HEK293 (cell line): ENCODE data around the gene DTL.

Experiments
- CTCF ChIA-PET: fragments of 350-600 bp; formaldehyde crosslinking; extraction: SDS; loops from one replicate; lab custom pipeline; 2021; ENCODE audit warnings: antibody characterized with exemption; lab: Yijun Ruan, JAX
- POLR2A ChIA-PET: fragments of 300-600 bp; formaldehyde crosslinking; extraction: SDS; loops from one replicate; lab custom pipeline; 2020; ENCODE audit warnings: antibody characterized with exemption, inconsistent platforms; lab: Yijun Ruan, JAX
- H3K27ac ChIP-seq: fragments of 200-500 bp; sonication (Bioruptor generic); 2 replicates; pipeline ENCODE4 v1.5.1; 2014; ENCODE audit warnings: low read depth, low read length, control low read depth, inconsistent platforms; ENCODE audit errors: extremely low read depth
- H3K36me3 ChIP-seq, 2 experiments: fragments of 200-500 bp in 1 of 2; sonication (Bioruptor generic) in 1 of 2; 1 replicate in 1 of 2; 2 replicates in 1 of 2; pipeline ENCODE4 v1.5.1; 2014 to 2017; ENCODE audit warnings: inconsistent platforms in 2 of 2, low read length in 2 of 2; ENCODE audit not compliant: control insufficient read depth in 2 of 2, insufficient read depth in 1 of 2
- H3K4me1 ChIP-seq: fragments of 200-500 bp; sonication (Bioruptor generic); 2 replicates; pipeline ENCODE4 v1.5.1; 2014; ENCODE audit warnings: mild to moderate bottlenecking, low read length, inconsistent platforms; ENCODE audit not compliant: control insufficient read depth, insufficient read depth
- H3K4me3 ChIP-seq: 2 replicates; pipeline ENCODE4 v1.5.1; 2011; ENCODE audit warnings: low read depth, mild to moderate bottlenecking, control low read depth, low read length, moderate library complexity
- H3K9me3 ChIP-seq: fragments of 200-500 bp; sonication (Bioruptor generic); 2 replicates; pipeline ENCODE4 v1.5.1; 2014; ENCODE audit warnings: low read depth, low read length, inconsistent platforms; ENCODE audit not compliant: control insufficient read depth, insufficient read depth
- GLIS2 ChIP-seq: fragments of 450-650 bp; formaldehyde crosslinking; IDR thresholded peaks from 2 replicates; pipeline ENCODE4 v1.5.1; 2016; ENCODE audit warnings: missing biosample characterization, missing genetic modification characterization
- KLF9 ChIP-seq: fragments of 450-650 bp; formaldehyde crosslinking; IDR thresholded peaks from 2 replicates; pipeline ENCODE4 v1.5.1; 2016; ENCODE audit warnings: missing biosample characterization, missing genetic modification characterization, low read depth
- ZFP41 ChIP-seq: fragments of 450-650 bp; formaldehyde crosslinking; IDR thresholded peaks from 2 replicates; pipeline ENCODE4 v1.5.1; 2016; ENCODE audit warnings: missing biosample characterization, missing genetic modification characterization, borderline replicate concordance
- ZNF133 ChIP-seq: fragments of 450-650 bp; formaldehyde crosslinking; IDR thresholded peaks from 2 replicates; pipeline ENCODE4 v1.5.1; 2016; ENCODE audit warnings: missing biosample characterization, missing genetic modification characterization
- ZNF140 ChIP-seq: fragments of 450-650 bp; formaldehyde crosslinking; IDR thresholded peaks from 2 replicates; pipeline ENCODE4 v1.5.1; 2016; ENCODE audit warnings: missing biosample characterization, missing genetic modification characterization
- ZNF146 ChIP-seq: fragments of 450-650 bp; formaldehyde crosslinking; IDR thresholded peaks from 2 replicates; pipeline ENCODE4 v1.5.1; 2016; ENCODE audit warnings: missing biosample characterization, missing genetic modification characterization
- ZNF148 ChIP-seq: fragments of 450-650 bp; formaldehyde crosslinking; IDR thresholded peaks from 2 replicates; pipeline ENCODE4 v1.5.0; 2017; ENCODE audit warnings: missing biosample characterization, missing genetic modification characterization, borderline replicate concordance
- ZNF221 ChIP-seq: fragments of 450-650 bp; formaldehyde crosslinking; IDR thresholded peaks from 2 replicates; pipeline ENCODE4 v1.5.1; 2017; ENCODE audit warnings: missing biosample characterization, missing genetic modification characterization, borderline replicate concordance
- ZNF335 ChIP-seq: fragments of 450-650 bp; formaldehyde crosslinking; conservative IDR thresholded peaks from 2 replicates; pipeline ENCODE4 v1.5.1; 2016; ENCODE audit warnings: missing biosample characterization, missing genetic modification characterization
- ZNF350 ChIP-seq: fragments of 450-650 bp; formaldehyde crosslinking; IDR thresholded peaks from 2 replicates; pipeline ENCODE4 v1.5.0; 2017; ENCODE audit warnings: missing biosample characterization, mild to moderate bottlenecking, missing genetic modification characterization
- ZNF449 ChIP-seq: fragments of 450-650 bp; formaldehyde crosslinking; IDR thresholded peaks from 2 replicates; pipeline ENCODE4 v1.5.1; 2017; ENCODE audit warnings: missing biosample characterization, mild to moderate bottlenecking, missing genetic modification characterization, moderate library complexity
- ZNF521 ChIP-seq: fragments of 450-650 bp; formaldehyde crosslinking; IDR thresholded peaks from 2 replicates; pipeline ENCODE4 v1.5.1; 2017; ENCODE audit warnings: missing biosample characterization, mild to moderate bottlenecking, missing genetic modification characterization
- ZNF530 ChIP-seq: fragments of 450-650 bp; formaldehyde crosslinking; IDR thresholded peaks from 2 replicates; pipeline ENCODE4 v1.5.1; 2016; ENCODE audit warnings: low read depth, missing biosample characterization, missing genetic modification characterization
- ZNF548 ChIP-seq: fragments of 450-650 bp; formaldehyde crosslinking; IDR thresholded peaks from 2 replicates; pipeline ENCODE4 v1.5.1; 2016; ENCODE audit warnings: missing biosample characterization, missing genetic modification characterization
- ZNF561 ChIP-seq: fragments of 450-650 bp; IDR thresholded peaks from 2 replicates; pipeline ENCODE4 v1.5.1; 2018; ENCODE audit warnings: missing biosample characterization, missing genetic modification characterization, borderline replicate concordance
- ZNF701 ChIP-seq: fragments of 450-650 bp; formaldehyde crosslinking; IDR thresholded peaks from 2 replicates; pipeline ENCODE4 v1.5.1; 2016; ENCODE audit warnings: missing biosample characterization, missing genetic modification characterization
- ZSCAN16 ChIP-seq: fragments of 450-650 bp; formaldehyde crosslinking; IDR thresholded peaks from 2 replicates; pipeline ENCODE4 v1.5.1; 2016; ENCODE audit warnings: missing biosample characterization, missing genetic modification characterization
- TF ChIP-seq, protein P1 (sequence below): fragments of 450-650 bp; formaldehyde crosslinking; IDR thresholded peaks from 2 replicates; pipeline ENCODE4 v1.5.1; 2017; ENCODE audit warnings: missing biosample characterization, missing genetic modification characterization
- TF ChIP-seq, protein P2 (sequence below): fragments of 450-650 bp; formaldehyde crosslinking; conservative IDR thresholded peaks from 2 replicates; pipeline ENCODE4 v1.5.1; 2016; ENCODE audit warnings: low read depth, missing biosample characterization, missing genetic modification characterization

Gene DTL

GRCh38 chr1:212073490-212073889, 37.9 kb downstream of the DTL start:
- no peak for TF ChIP-seq ZNF335
- no peak for TF ChIP-seq ZNF521 (tag by site-specific recombination)
- TF ChIP-seq, protein P1, sequence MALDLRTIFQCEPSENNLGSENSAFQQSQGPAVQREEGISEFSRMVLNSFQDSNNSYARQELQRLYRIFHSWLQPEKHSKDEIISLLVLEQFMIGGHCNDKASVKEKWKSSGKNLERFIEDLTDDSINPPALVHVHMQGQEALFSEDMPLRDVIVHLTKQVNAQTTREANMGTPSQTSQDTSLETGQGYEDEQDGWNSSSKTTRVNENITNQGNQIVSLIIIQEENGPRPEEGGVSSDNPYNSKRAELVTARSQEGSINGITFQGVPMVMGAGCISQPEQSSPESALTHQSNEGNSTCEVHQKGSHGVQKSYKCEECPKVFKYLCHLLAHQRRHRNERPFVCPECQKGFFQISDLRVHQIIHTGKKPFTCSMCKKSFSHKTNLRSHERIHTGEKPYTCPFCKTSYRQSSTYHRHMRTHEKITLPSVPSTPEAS (tag by site-specific recombination): no peak
- TF ChIP-seq ZNF530 (tag by site-specific recombination): no peak
- TF ChIP-seq ZFP41 (tag by site-specific recombination): no peak
- no peaks in the 10 kb centered on the region for H3K4me1 ChIP-seq
- H3K4me3 ChIP-seq: no peak overlapping the region
- no peaks in the 10 kb centered on the region for H3K9me3 ChIP-seq
- peaks cover 66 to 87% of the 10 kb centered on the region in 2 experiments for H3K36me3 ChIP-seq
- CTCF ChIA-PET: interaction anchor here (1.5 to 3.7 kb wide), 3 partner anchors 11 to 394 kb away, joined by 3 to 52 read pairs (median 27); no protein-coding TSS in a partner anchor
- no peak overlapping the region for H3K27ac ChIP-seq
- POLR2A ChIA-PET: no interaction called here

DNA sequence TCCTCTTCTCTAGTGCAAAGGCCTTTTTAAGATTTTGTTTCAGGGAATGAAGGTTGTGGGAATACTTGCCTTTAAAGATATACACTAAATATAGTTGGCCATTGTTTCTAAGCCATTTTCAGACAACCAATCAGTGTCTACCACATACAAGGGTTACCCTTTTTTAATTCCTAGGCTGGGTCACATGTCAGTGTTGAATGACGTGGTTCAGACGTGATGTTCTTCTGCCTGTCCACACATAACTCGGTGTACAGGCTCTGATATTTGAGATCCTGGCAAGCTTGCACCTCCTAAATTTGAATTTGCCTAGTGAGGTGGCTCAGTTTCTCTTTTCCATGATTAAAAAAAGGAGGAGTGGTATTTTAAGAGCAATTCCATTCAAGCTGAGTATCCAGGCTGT, 38.8 kb downstream of the DTL start:
- Histone ChIP-seq H3K9me3 (no peaks in the 10 kb centered on the region), H3K4me3 (no peak overlapping the region), H3K4me1 (no peaks in the 10 kb centered on the region), H3K36me3 (peaks cover 68 to 87% of the 10 kb centered on the region in 2 experiments), H3K27ac (no peak overlapping the region)
- ChIA-PET POLR2A (no interaction called here), CTCF (no interaction called here)
- TF ChIP-seq ZNF133 (no peak), ZNF221 (no peak), GLIS2 (no peak), ZNF701 (tag by site-specific recombination) (no peak), ZNF548 (tag by site-specific recombination) (no peak), ZNF561 (tag by site-specific recombination) (no peak), ZSCAN16 (no peak), ZNF449 (tag by site-specific recombination) (no peak), ZNF146 (no peak), ZNF148 (tag by site-specific recombination) (no peak), KLF9 (no peak), ZNF140 (tag by site-specific recombination) (no peak), ZNF350 (tag by site-specific recombination) (no peak)
- TF ChIP-seq, protein P2, sequence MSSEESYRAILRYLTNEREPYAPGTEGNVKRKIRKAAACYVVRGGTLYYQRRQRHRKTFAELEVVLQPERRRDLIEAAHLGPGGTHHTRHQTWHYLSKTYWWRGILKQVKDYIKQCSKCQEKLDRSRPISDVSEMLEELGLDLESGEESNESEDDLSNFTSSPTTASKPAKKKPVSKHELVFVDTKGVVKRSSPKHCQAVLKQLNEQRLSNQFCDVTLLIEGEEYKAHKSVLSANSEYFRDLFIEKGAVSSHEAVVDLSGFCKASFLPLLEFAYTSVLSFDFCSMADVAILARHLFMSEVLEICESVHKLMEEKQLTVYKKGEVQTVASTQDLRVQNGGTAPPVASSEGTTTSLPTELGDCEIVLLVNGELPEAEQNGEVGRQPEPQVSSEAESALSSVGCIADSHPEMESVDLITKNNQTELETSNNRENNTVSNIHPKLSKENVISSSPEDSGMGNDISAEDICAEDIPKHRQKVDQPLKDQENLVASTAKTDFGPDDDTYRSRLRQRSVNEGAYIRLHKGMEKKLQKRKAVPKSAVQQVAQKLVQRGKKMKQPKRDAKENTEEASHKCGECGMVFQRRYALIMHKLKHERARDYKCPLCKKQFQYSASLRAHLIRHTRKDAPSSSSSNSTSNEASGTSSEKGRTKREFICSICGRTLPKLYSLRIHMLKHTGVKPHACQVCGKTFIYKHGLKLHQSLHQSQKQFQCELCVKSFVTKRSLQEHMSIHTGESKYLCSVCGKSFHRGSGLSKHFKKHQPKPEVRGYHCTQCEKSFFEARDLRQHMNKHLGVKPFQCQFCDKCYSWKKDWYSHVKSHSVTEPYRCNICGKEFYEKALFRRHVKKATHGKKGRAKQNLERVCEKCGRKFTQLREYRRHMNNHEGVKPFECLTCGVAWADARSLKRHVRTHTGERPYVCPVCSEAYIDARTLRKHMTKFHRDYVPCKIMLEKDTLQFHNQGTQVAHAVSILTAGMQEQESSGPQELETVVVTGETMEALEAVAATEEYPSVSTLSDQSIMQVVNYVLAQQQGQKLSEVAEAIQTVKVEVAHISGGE (tag by site-specific recombination): no peak
